Astrocyte (in vitro differentiated cells and primary cell): ENCODE measurements around the gene DDX6. TPM values are rescaled to one million over a fixed set of nuclear protein-coding genes. Genes with fewer than 3 reads are reported as not detected.
"Not testable (repeated sequence)": the region's sequence is repeated elsewhere in the genome, so short reads cannot be mapped to it uniquely, and the experiment has no call there.

Experiments used
- DNase-seq: peaks from one replicate; pipeline ENCODE4 v3.0.0-alpha.2; 2010; ENCODE audit warnings: low read depth
- FAIRE-seq: peaks from 2 replicates; lab custom pipeline; 2011; peaks lifted over from hg19 to GRCh38; lab: Jason Lieb, UNC
- H2AFZ ChIP-seq: 2 replicates; pipeline ENCODE4 v1.6.0; 2012; ENCODE audit warnings: low read depth, low read length, inconsistent platforms
- H3K27ac ChIP-seq: 2 replicates; pipeline ENCODE4 v1.5.1; 2011; ENCODE audit warnings: low read depth, low read length, inconsistent platforms
- H3K27me3 ChIP-seq: 2 replicates; pipeline ENCODE4 v1.6.0; 2011; ENCODE audit warnings: low read length, inconsistent platforms; ENCODE audit not compliant: insufficient read depth
- H3K36me3 ChIP-seq: 2 replicates; pipeline ENCODE4 v1.5.1; 2011; ENCODE audit warnings: low read length, inconsistent platforms; ENCODE audit not compliant: insufficient read depth
- H3K4me1 ChIP-seq: 2 replicates; pipeline ENCODE4 v1.5.1; 2011; ENCODE audit warnings: low read length, inconsistent platforms; ENCODE audit not compliant: insufficient read depth
- H3K4me2 ChIP-seq: 2 replicates; pipeline ENCODE4 v1.6.0; 2012; ENCODE audit warnings: low read length, inconsistent platforms
- H3K4me3 ChIP-seq: 2 replicates; pipeline ENCODE4 v1.5.1; 2011; ENCODE audit warnings: low read depth, mild to moderate bottlenecking, low read length, inconsistent platforms; ENCODE audit not compliant: insufficient read depth
- H3K79me2 ChIP-seq: 2 replicates; pipeline ENCODE4 v1.6.0; 2012; ENCODE audit warnings: mild to moderate bottlenecking, low read length, inconsistent platforms; ENCODE audit not compliant: insufficient read depth
- H3K9ac ChIP-seq: 2 replicates; pipeline ENCODE4 v1.6.0; 2012; ENCODE audit warnings: mild to moderate bottlenecking, low read length, inconsistent platforms
- H3K9me3 ChIP-seq: 2 replicates; pipeline ENCODE4 v1.5.1; 2012; ENCODE audit warnings: low read depth, mild to moderate bottlenecking, low read length, inconsistent platforms; ENCODE audit not compliant: insufficient read depth
- H4K20me1 ChIP-seq: 2 replicates; pipeline ENCODE4 v1.6.0; 2012; ENCODE audit warnings: low read length, inconsistent platforms; ENCODE audit not compliant: insufficient read depth
- H3K27ac Mint-ChIP-seq: one replicate; pipeline ENCODE4 v1.8.0; 2021; ENCODE audit warnings: mild to moderate bottlenecking, mixed read lengths; ENCODE audit not compliant: unreplicated experiment
- H3K27me3 Mint-ChIP-seq: one replicate; pipeline ENCODE4 v1.8.0; 2021; ENCODE audit warnings: low read depth, mixed read lengths; ENCODE audit not compliant: unreplicated experiment
- H3K36me3 Mint-ChIP-seq: one replicate; pipeline ENCODE4 v1.8.0; 2021; ENCODE audit warnings: low read depth, mixed read lengths; ENCODE audit not compliant: unreplicated experiment
- H3K4me1 Mint-ChIP-seq: one replicate; pipeline ENCODE4 v1.8.0; 2021; ENCODE audit warnings: low read depth, mixed read lengths; ENCODE audit not compliant: unreplicated experiment
- H3K4me3 Mint-ChIP-seq: one replicate; pipeline ENCODE4 v1.8.0; 2021; ENCODE audit warnings: mild to moderate bottlenecking, moderate library complexity, mixed read lengths; ENCODE audit not compliant: unreplicated experiment
- H3K9me3 Mint-ChIP-seq: one replicate; pipeline ENCODE4 v1.8.0; 2021; ENCODE audit warnings: mild to moderate bottlenecking, mixed read lengths; ENCODE audit not compliant: unreplicated experiment
- EZH2 ChIP-seq: IDR thresholded peaks from 2 replicates; pipeline ENCODE4 v1.6.1; 2012; ENCODE audit warnings: mild to moderate bottlenecking, low read length, inconsistent platforms; ENCODE audit not compliant: insufficient read depth
- total RNA-seq: library from RNA; stranded (reverse); gene quantifications from 2 replicates; pipeline ENCODE4 v1.2.1, GENCODE V29; 2021
- TF ChIP-seq, protein P1 (sequence below): IDR thresholded peaks from 2 replicates; pipeline ENCODE4 v1.5.1; 2011; ENCODE audit warnings: low read depth, mild to moderate bottlenecking, inconsistent platforms, low read length, moderate library complexity; ENCODE audit not compliant: insufficient read depth

Gene DDX6
- total RNA-seq, 1 donor from 2014 or later: 196 TPM

DNA sequence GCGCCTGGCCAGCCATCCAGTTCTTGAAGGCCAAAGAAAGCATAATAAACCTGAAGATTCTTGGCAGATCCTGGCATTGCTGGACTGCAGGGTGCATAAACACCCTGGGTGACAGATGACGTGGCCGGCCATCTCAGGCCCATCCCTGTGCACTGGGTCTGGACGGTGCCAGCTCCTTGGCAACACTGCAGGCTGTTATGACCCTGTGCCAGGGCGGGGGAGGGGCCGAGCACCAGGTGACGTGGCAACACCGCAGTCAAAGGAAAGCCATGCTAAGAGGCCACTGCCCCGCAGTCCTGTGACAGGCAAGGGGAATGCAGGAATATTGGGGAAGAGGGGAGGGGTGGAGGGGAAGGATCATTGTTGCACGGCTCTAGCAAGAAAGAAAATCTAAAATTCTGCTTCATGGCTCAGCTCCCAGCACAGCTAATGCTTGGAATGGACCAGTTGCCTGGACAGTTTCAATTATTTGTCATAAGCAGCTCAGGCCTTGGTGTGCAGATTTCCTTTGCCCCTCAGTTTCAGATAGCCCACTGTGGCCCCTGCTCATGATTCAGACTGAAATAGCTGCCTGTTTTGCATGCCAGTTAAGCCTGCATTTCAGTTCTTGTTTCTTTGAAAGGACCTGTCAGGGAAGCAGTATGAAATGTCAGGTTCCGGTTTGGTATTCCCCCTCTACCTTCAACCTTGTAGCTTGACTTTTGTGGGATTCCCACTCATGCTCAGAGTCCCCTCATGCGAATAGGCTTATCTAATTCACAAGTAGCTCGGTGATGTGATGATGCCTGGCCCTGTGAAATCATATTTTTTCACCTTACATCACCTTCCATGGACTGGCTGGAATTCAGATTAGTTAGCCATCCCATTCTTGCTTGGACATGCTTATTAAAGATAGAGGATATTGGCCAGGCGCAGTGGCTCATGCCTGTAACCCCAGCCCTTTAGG lies 29.7 kb upstream of the DDX6 start:
- no peaks in the 10 kb centered on the region for H3K27me3 ChIP-seq
- TF ChIP-seq EZH2: no peak
- TF ChIP-seq, protein P1, sequence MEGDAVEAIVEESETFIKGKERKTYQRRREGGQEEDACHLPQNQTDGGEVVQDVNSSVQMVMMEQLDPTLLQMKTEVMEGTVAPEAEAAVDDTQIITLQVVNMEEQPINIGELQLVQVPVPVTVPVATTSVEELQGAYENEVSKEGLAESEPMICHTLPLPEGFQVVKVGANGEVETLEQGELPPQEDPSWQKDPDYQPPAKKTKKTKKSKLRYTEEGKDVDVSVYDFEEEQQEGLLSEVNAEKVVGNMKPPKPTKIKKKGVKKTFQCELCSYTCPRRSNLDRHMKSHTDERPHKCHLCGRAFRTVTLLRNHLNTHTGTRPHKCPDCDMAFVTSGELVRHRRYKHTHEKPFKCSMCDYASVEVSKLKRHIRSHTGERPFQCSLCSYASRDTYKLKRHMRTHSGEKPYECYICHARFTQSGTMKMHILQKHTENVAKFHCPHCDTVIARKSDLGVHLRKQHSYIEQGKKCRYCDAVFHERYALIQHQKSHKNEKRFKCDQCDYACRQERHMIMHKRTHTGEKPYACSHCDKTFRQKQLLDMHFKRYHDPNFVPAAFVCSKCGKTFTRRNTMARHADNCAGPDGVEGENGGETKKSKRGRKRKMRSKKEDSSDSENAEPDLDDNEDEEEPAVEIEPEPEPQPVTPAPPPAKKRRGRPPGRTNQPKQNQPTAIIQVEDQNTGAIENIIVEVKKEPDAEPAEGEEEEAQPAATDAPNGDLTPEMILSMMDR: no peak
- peaks cover 9% of the 10 kb centered on the region for H3K4me1 ChIP-seq
- H3K27ac ChIP-seq: peak overlapping the region; percentile 0
- peaks cover 6% of the 10 kb centered on the region for H3K27me3 Mint-ChIP-seq
- H3K4me1 Mint-ChIP-seq: no peaks in the 10 kb centered on the region
- H3K36me3 Mint-ChIP-seq: no peaks in the 10 kb centered on the region
- H4K20me1 ChIP-seq: no peaks in the 10 kb centered on the region
- H3K36me3 ChIP-seq: no peaks in the 10 kb centered on the region
- no peak overlapping the region for H3K9ac ChIP-seq
- no peaks in the 10 kb centered on the region for H3K9me3 ChIP-seq
- FAIRE-seq (no peak), DNase-seq (peak; percentile 58)
- no peaks in the 10 kb centered on the region for H3K79me2 ChIP-seq
- H3K27ac Mint-ChIP-seq: no peak overlapping the region
- no peak overlapping the region for H3K4me3 Mint-ChIP-seq
- H3K4me3 ChIP-seq: no peak overlapping the region
- H2AFZ ChIP-seq: peak overlapping the region; percentile 55
- H3K9me3 Mint-ChIP-seq: no peaks in the 10 kb centered on the region
- H3K4me2 ChIP-seq: peak overlapping the region; percentile 58

DNA sequence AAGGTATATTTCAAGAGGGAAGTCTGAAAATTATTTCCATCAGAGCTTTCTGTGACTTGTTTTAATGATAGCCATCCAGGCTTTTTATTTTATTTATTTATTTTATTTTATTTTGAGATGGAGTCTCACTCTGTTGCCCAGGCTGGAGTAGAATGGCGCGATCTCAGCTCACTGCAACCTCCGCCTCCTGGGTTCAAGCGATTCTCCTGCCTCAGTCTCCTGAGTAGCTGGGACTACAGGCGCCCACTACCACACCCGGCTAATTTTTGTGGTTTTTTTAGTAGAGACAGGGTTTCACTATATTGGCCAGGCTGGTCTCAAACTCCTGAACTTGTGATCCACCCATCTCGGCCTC lies 29.0 kb upstream of the DDX6 start:
- H4K20me1 ChIP-seq, FAIRE-seq: not testable (repeated sequence)

DNA sequence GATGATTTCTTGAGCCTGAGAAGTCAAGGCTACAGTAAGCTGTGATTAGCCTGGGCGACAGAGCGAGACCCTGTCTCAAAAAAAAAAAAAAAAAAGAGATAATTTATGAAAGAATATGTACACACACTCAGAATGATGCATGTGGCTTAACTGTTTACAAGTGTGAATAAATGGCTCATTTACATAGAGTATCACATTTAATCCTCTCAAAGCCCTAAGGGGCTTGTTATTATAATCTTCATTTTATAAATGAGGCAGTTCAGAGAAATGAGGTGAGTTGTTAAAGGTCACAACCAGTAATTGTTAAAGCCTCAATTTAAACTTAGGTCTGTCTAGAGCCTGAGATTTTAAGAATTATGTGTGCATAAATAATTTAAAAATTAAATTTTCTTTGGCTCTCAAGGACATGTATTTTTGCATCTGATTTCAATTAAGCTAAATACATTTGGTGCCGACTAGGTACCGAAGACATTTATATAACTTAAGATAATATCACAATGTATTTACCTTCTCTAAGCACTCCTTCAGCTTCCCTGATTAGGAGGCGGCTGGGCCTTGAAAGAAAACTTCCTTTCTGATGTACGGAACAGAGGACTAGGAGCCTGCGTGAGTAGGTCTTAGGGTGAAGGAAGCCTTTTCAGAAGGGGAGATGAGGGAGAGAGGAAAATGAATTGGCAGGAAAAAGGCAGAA lies 28.5 kb upstream of the DDX6 start:
- Histone ChIP-seq H3K79me2 (no peaks in the 10 kb centered on the region), H3K4me1 (peaks cover 9% of the 10 kb centered on the region)
- FAIRE-seq: no peak

More for the DNA sequence above, 29.0 kb upstream of the DDX6 start:
- not testable (repeated sequence) for H2AFZ ChIP-seq, H3K4me1 Mint-ChIP-seq, H3K4me3 ChIP-seq, DNase-seq, H3K79me2 ChIP-seq, H3K27me3 ChIP-seq, H3K4me1 ChIP-seq, H3K27ac ChIP-seq, H3K4me2 ChIP-seq, H3K9ac ChIP-seq, H3K36me3 ChIP-seq, H3K27me3 Mint-ChIP-seq, H3K36me3 Mint-ChIP-seq, H3K9me3 ChIP-seq, H3K9me3 Mint-ChIP-seq, H3K4me3 Mint-ChIP-seq, H3K27ac Mint-ChIP-seq

More for the DNA sequence above, 28.5 kb upstream of the DDX6 start:
- H2AFZ ChIP-seq: no peak overlapping the region
- Mint-ChIP-seq H3K36me3 (no peaks in the 10 kb centered on the region), H3K4me1 (no peaks in the 10 kb centered on the region), H3K27me3 (peaks cover 3% of the 10 kb centered on the region), H3K9me3 (no peaks in the 10 kb centered on the region), H3K4me3 (no peak overlapping the region), H3K27ac (no peak overlapping the region)
- no peak overlapping the region for H3K9ac ChIP-seq
- H3K27ac ChIP-seq: no peak overlapping the region
- no peak for TF ChIP-seq EZH2
- TF ChIP-seq, protein P1: no peak
- no peaks in the 10 kb centered on the region for H3K36me3 ChIP-seq
- no peak overlapping the region for H3K4me3 ChIP-seq
- H3K4me2 ChIP-seq: no peak overlapping the region
- DNase-seq: no peak
- no peaks in the 10 kb centered on the region for H4K20me1 ChIP-seq
- H3K9me3 ChIP-seq: no peaks in the 10 kb centered on the region
- no peaks in the 10 kb centered on the region for H3K27me3 ChIP-seq
